NCI-H69 (cell line): ENCODE results near the gene LENEP.

Experiments
- DNase-seq: peaks from one replicate; lab custom pipeline; 2025; lab: John Stamatoyannopoulos, UW

The LENEP gene

DNA sequence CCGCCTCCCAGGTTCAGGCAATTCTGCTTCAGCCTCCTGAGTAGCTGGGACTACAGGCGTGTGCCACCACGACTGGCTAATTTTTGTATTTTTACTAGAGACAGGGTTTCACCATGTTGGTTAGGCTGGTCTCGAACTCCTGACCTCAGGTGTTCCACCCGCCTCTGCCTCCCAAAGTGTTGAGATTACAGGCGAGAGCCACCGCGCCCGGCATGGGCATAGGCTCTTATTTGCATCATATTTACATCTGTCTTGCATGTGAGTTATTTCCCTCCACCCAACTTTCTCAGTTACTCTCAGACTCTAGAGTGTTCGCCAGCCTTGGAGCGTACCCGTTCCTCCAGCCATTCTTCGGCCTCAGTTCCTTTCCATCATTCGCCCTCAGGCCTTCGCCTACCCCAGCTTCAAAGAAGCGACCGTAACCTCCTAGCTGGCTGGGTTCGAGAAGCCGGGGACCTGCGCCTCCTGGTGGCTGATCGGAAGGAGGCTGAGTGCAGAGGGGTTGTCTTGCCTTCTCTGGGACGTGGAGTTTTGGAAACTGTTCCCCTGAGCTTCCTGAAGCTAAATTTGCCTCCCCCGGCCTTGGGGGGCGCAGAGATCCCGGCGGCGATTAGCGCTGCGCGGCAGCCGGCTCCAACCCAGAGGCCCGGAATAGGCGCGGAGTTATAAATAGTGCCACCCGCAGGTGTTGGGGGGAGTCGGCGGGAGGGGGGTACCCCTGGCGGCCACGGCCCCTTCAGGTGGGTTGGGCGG lies 5.6 kb downstream of the LENEP start:
- DNase-seq, result peak; percentile 84

DNA sequence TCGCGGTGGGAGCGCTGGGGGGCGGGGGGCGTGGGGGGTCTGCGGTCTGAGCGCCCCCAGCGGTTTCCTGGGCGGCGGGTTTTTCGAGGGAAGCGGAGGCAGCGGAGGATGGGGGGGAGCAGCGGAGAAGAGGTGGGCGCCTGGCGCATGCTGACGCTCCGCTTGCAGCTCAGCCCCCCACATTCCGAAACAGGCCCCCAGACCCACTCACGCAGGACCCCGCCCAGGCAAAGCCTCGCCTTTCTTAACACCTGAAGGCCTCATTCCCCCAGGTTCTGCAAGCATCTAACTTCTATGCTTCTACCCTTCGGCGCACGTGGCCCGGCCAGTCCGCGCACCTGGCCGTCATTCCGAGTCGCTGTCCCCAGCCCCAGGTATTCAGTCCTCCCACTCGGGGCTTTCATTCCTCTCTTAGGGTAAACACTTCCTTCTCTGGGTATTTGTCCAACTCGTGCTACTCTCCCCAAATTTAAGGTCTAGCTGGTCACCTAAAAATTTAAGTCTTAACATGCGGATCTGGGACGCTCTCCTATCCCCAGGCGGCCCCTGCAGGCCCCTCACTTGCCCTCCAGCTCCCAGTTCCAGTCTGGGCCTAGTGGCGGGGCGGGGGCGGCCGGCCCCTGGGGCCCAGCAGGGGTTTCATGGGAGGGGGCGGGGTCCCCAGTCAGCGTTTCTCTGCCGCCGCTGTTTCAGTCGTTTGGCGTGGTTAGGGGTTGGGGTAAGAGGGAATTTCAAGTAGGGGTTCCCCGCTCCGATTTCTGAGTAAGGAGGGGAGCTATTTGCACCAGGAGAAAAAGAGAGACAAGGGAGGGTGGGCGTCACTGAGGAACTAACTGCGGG lies 6.4 kb downstream of the LENEP start:
- DNase-seq, result peak; percentile 85

DNA sequence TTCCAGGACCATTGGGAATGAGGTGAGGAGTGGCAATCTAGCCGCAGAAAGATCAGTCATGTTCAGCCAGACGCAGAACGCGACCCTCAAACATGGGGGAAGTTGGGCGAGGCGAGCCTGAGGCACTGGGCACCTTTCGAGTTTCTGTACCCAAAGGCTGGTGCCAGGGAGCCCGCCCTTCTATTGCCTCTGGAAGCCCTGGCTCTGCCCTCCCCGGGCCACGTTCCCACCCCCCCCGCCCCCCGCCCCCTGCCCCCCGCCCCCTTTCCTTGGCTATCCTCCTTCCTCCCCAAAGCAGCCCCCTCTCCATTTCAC lies 7.0 kb downstream of the LENEP start:
- DNase-seq, result no peak

DNA sequence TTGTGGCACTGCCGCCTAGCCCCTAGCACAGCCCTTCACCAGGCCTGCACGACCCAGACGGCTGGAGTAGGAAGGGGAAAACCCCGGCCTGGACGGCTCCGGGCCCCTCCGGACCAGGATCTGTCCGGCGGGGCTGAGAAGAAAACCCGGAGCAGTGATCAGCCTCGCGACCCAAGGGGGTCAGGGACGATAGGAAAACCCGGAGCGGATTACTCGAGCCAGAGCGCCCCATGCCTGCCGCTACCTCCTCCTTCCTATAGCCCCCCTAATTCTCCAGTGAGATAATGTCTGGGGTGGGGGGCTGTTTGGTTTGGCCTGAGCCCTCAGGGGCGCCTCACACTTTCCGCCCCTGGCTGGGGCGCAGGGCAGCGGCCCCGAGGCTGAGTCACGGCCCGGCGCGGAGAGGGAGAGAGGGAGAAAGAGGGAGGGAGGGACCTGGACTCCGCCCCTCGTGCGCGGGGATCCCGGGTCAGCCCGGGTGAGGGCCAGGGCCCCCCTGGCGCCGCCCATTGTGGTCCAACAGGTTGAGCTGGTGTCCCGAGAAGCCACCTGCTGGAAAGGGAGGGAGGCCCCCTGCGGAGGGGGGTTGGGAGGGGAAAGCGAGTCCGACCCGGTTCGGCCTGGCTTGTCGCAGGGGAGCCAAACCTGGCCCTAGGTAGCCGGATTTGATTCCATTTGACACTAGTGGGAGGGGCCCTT lies 7.5 kb downstream of the LENEP start:
- peak; percentile 97 for DNase-seq

DNA sequence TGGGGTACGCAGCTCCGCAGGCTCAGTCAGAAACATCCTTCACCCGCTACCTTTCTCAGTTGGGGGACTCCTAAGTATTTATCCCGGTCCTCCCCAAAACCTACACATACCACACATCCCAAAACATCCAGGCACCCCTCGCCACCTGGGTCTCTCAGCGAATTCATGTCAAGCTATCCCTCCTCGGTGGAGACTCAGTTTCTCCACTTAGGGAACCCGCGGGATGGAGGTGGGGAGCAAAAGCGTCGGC lies 8.0 kb downstream of the LENEP start:
- no peak for DNase-seq

DNA sequence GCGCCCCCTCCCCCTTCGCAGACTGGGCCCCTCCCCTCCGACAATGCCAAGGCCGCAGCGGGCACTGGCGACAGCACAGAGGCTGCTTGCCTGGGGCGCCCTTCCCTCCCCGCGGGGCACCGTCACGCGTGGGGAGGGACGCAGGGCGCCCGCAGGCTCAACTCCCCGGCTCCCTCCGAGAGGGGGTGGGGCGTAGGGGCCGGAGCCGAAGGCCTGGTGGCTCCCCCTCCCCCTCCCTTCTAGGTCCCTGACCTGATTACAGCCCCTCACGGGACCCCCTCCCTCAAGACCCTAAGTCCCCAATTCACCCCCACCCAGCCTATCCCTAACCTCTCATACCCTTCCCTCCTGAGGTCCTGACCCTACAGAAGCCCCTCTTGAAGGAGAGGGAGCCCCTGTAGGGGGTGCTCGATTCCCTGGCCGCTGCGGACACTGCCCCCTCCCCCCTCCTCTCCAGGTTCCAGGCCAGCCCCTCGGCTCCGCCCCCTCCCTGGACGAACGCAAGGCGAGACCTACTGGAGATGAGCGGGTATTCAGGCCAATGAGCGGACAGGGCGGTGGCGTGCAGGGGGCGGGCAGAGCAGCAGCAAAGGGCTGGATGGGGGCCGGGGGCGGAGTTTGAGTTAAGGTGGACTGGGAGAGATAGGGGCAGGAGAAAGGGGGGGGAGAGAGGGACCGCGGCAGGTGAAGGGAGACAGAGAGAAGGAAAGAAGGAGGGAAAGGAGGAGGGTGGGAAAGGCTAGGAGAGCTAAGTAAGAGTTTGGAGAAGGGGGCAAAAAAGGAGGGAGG lies 8.5 kb downstream of the LENEP start:
- peak; percentile 100 for DNase-seq

DNA sequence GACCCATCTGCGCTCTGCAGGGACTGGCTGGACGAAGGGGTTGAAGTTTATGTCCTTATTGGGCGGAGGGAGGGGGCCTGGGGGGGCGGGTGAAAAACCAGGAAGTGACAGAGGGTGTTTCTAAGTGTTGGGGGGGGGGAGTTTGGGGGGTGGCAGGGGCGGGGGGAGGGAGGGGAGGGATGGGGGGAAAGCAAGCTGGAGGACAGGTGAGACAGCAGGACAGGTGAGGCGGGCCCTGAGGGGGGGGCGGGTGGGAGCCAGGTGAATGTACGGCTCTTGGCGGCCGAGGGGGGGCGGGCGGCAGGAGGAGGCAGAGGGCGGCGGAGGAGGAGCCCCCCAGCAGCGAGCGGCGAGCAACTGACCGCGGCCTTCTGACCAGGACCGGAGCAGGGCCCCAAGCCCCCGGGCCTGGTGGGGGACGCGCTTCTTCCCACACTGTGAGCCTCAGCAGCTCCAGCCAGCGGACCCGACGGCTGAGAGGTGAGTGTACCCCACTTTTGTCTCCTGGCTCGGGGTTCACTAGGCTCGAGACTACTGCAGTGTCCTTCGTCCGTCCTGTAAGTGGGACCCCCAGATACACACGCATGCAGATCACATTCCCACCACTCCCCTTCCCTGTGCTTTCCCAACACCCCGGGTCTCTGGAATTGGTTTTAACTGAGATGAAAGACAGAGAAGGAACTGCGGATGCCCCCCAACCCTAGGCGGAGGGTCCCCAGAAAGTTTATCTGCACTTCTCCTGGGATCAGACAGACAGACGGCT lies 9.3 kb downstream of the LENEP start, which contains the start of gene ZBTB7B:
ZBTB7B (plus strand) TSS at position 339 of the 763 bp plus-strand sequence. CDS start 11,859 bp downstream, outside the sequence.
- DNase-seq, result peak; percentile 68

DNA sequence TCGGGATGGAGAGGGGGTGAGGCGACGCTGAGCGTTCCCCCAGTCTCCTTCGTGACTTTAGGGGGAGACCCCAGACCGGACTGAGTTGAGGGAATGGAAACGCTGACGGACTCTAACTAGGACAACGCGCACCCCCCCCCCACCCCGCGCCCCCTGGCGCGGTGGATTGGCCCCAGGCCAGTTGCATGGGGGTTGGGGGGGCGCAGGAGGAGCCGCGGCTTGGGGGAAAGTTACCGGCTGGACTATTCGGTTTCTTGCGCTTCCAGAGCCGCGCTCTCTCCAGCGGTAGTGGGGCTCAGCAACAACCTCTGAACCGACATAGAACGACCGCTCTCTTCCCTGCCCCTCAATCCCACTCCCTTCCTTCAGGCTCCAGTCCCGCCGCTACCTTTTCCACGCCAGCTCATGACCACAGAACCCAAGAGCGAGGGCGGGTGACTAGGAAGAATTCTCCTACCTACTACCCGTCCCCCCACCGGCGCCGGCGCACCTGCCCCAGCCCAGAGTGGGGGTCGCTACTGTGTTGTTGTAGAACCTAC lies 9.9 kb downstream of the LENEP start:
- peak; percentile 82 for DNase-seq

DNA sequence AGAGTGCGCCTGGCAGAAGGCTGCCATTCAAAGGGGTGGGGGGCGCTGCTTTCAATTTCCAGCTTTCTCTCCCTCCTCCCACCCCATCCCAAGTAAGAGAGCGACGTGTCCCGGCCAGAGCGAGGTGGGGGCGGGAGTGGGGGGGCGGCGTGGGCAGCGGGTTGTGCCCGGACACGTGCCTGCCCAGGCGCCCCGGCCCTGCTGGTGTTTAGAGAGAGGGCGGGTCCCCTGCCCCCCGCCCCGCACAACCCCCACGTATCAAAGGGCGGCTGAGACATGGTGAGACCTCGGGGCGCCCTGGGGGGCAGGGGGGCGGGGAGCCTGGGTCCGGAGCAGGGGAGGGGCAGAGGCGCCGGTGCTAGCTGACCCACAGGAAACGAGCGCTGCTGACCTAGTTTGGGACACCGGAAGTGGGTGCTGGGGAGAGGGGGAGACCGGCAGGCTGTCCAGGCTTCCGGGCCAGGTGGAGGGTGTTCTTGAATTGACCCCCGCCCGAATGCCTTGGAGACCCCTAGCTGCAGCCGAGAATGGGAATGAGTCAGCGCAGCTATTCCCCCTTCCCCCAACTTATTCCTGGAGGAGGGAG lies 10.5 kb downstream of the LENEP start:
- DNase-seq, result peak; percentile 84

DNA sequence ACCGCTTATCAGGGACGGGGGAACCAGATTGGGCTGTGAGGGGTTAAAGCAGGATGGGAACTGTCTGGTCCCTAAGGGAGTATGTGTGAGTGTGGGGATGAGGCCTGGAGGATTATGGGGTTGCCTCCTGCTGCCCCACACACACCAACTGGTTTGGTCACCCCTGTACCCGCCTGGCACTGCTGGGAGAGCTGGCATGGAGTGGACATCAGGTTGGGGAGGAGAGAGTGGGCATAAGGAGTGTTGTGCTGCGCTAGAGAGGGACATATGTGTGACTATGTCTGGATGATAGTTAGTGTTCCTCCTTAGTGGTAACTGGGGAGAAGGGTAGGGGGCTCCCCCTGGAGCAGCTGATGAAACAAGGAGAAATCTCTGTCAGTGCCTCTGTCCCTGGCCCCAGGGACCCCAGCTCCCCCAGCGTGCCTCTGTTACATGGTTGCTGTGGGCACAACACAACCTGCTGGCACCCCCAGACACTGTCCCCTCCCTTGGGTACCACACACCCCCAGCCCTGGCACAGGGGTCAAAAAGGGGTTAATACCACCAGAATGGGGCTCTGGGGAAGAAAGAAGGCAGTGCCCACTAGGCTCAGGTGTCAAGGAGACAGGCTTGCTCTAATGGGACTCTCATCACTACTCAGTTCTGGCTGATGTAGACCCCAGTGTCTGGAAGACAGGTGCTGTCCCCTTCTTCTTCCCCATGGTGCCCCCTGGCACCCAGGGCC lies 11.1 kb downstream of the LENEP start:
- DNase-seq, result peak; percentile 69

DNA sequence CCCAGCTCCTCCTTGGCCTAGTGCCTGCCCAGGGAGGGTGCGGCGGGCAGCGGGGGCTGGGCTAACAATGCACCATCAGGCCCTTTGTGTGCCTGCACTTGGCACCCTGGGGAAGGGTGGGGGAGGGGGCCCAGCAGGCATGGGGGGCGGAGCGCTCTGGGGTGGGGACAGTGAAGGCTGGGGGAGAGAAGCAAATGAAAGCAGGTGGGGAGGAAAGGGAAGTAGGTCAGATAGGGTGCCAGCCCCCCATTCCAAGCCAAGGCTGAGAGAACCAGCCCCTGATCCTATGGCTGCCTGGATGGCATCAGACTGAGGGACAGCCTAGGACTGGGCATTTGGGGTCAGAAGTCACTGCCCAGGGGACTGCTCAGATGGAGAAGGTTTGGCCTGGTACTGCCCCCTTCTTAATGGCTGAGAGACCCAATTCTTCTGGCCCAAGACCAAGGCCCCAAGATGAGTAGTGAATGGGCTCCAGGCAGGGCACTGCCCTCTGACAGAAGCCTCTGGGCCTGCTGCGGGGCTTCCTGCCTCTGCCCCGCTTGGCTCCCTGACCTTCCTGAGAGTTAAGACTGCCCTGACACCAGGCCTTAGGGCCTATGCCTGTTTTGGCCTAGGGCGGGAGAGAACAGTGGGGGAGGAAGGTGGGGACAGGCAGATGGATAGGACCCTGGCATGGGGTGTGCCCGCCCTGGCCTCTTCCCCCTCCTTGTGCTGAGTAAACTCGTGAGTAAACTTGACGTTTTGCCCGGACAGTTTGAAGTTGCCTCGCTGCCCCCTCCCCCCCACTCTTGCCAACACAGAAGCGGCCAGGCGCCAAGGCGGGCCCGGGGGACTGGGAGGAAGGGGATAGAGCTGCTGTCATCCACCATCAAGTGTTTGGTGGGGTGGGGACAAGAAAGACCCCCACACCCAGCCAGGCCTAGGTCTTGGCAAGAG lies 12.0 kb downstream of the LENEP start:
- DNase-seq, result no peak

DNA sequence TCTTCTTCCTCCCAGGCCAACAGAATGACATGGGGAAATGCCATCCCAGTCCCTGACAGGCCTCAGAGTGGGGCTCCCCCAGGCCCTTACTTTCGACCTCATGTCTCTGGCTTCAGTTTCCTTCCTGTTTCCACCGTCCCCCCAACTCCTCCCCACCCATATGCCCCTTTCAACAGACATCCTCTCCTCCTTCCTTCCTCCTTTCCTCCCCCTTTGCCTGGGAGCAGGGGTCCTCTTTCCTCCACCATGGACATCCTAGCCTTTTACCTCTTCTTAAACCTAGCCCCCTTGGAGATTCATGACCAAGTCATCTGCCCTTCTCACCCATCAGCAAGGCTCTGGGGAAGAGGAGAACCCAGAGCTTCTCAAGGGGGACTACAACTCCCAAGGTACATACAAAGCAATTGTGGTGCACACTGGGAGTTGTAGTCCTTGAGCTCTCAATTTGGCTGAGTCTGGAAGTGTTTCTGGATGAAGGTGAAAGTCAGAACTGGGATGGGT lies 13.3 kb downstream of the LENEP start:
- DNase-seq, result peak; percentile 23

DNA sequence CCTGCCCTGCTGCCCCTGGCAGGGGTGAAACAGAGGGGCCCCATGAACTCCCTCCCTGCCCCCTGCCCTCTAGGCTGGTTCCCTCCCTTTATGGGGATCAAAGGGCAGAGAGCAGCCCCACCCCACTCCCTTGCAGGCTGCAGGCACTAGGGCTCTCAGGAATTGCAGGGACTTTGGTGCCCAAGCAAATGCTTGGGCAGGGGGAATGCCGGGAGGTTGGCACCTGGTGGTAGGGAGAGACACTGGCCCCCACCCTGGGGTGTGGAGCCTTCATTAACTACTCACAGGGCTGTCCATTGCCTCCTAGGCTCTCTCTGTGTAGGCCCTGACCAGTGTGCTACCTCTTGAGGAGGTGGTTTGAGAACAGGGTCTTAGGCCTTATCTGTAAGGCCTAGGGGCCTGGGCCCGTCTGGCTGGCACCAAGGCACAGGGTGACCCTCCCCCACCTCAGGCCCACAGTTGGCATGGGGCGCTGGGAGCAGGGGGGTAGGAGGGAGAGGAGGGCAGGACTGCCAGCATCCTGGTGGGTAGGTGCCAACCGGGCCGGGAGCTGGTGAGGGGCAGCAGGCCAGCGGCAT lies 14.0 kb downstream of the LENEP start:
- no peak for DNase-seq

DNA sequence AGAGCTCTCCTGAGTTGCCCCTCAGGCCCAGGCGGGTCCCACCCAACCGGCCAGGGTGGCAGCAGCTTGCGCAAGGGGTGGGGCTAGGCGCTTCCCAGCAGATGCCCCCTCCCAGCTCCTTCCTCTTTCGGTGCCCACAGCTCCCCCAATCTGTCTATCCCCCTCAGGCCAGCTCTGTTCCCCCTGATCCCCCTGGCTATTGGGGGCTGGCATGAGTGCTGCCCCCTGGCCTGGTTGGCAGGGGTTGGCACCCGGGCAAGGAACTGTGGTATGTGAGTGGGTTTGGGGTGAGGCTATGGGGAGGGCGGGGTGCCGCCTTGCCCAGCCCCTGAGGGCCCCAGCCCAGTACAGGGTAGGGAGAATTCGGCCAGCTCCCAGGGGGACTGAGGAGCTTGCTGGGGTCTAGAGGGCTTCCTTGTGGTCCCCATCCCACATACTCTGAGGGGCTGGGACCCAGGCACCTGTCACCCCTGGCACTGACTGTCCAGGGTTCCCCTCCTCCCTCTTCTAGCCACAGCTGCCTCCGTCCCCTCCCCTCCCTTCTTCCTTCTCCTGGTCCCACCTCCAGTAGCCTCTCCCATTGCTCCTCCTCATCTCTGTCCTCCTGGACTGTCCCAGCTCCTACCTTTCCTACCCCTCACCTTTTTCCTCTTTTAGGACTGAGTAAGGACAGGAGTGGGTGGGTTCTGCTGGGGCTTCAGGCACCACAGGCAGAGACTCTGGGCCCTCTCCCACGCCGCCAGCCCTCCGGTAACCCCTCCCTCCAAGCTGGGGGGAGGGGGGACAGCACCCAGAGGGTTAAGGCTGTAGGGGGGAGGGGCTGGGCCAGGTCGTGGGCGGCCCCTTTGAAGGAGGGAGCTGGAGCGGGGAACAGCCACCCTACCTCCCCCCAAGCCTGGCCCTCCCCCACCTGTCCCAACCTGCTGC lies 14.9 kb downstream of the LENEP start:
- no peak for DNase-seq

DNA sequence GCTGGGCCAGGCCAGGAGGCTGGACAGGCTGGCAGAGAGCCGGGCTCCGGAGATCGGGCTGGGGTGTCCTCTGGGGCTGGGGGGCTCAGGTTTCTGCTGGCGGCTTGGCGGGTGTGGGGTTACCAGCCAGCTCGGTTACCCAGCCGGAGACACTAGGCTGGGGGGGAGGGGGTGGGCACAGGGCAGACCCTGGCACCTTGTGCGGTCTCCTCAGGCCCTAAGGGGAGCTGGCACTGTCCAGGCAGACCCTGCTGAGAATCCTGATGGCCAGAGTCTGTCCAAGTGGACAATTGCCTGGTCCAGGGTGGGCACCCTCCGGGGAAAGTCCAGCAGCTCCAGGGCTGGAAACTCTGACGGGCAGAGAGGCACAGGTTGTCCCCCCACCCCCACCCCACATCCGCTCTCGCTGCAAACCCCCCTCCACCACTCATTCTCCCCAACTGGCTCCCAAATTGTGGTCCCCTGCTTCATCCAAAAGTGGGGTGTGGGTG lies 15.9 kb downstream of the LENEP start:
- no peak for DNase-seq

DNA sequence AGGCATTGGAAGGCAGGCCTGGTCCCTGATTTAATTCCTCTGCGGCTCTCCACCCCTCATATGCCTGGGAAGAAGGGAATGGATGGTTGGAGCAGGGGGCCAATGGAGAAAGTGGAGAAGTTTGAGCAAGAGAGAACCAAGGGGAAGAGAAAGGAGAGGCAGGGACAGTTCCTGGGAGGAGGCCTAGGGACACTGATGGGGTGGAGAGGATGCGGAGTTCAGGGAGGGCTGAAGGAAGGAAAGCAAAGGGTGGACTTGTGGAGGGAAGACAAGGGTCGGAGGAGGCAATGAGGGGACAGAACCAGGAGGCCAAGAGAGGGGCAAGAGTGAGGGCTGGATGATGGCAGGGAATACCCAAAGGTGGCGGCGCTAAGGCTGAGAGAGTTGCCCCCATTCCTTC lies 16.4 kb downstream of the LENEP start:
- DNase-seq, result no peak
